ENCODE results near the gene TP73. TPM values are rescaled to one million over a fixed set of nuclear protein-coding genes. Genes with fewer than 3 reads are reported as not detected.

The TP73 gene
- total and polyA plus RNA-seq, 8 donors: 0.11 to 0.51 (median 0.28) TPM

GRCh38 chr1:3783651-3784474 is 131.5 kb downstream of the TP73 start:
- no peak for TF ChIP-seq CTCF (IDR thresholded peaks at IDR 0.05)
- no peak overlapping the region for H3K4me3 ChIP-seq
- WGBS, 2 donors: 91 to 94% methylated on average over 30 of the region's 30 CpGs
- intact Hi-C loops (cut with DNase I): no loop called here
- H3K36me3 ChIP-seq: peaks cover 3 to 75% (median 30%) of the 10 kb centered on the region in 3 donors
- FAIRE-seq: no peak
- peak in 2 of 6 donors; percentile 23 to 44 for DNase-seq
- no peaks in the 10 kb centered on the region for H3K27me3 ChIP-seq
- ATAC-seq: no peak
- H3K9me3 ChIP-seq: no peaks in the 10 kb centered on the region
- no peaks in the 10 kb centered on the region for H3K4me1 ChIP-seq
- no peak overlapping the region for H3K27ac ChIP-seq

DNA sequence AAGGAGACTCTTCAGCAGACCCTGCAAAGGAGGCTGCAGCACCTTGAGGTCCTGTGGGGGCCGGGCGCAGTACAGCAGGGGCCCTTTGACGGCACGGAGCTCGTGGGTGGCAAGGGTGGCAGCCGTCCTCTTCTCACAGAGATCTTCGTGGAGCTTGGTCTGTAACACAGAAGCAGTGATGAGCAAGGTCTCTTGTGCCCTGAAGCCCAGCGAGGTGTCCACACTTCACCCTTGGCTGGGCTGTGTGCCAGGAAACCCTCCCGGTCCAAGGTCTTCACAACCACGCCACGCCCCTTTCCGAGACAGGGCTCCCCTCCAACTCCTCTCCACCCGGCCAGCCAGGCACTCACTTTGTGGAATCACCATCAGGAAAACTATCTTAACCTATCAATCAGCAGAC is 132.7 kb downstream of the TP73 start:
- FAIRE-seq: no peak
- TF ChIP-seq CTCF (IDR thresholded peaks at IDR 0.05): no peak
- Histone ChIP-seq H3K4me3 (no peak overlapping the region), H3K36me3 (peaks cover 3 to 69% (median 30%) of the 10 kb centered on the region in 3 donors), H3K27ac (no peak overlapping the region), H3K4me1 (no peaks in the 10 kb centered on the region), H3K27me3 (no peaks in the 10 kb centered on the region), H3K9me3 (no peaks in the 10 kb centered on the region)
- peak in 1 of 4 donors; percentile 17 for ATAC-seq
- 68 to 70% methylated on average over 13 of the region's 13 CpGs for WGBS, 2 donors
- peak in 2 of 6 donors; percentile 45 to 55 for DNase-seq
- intact Hi-C loops (cut with DNase I): no loop called here

DNA sequence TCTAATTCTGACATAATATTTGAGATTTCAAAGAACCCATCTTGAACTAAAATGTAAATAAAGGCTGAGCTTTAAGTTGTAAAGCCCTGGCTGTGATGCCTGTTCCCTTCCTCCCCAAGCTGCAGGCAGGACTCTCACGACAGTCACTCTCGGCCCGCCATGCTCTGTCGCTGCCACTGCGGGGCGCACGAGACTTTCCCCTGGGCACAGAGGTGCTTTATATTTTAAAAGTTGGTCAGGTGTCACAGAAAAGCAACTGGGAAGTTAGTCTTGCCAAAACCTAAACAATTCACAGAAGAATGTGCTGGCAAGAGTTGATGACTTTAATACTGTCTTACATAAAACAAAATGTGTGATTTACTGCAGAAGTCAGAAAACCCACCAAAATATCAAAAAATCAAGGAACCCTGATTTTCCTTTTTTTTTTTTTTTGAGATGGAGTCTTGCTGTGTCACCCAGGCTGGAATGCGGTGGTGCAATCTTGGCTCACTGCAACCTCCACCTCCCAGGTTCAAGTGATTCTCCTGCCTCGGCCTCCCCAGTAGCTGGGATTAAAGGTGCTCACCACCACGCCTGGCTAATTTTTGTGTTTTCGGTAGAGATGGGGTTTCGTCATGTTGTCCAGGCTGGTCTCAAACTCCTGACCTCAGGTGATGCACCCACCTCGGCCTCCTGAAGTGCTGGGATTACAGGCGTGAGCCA is 133.3 kb downstream of the TP73 start:
- no peak overlapping the region for H3K27ac ChIP-seq
- TF ChIP-seq CTCF (IDR thresholded peaks at IDR 0.05): no peak
- ATAC-seq: peak in 1 of 4 donors; percentile 42
- peaks cover 3 to 64% (median 30%) of the 10 kb centered on the region in 3 donors for H3K36me3 ChIP-seq
- intact Hi-C loops (cut with DNase I): no loop called here
- no peaks in the 10 kb centered on the region for H3K4me1 ChIP-seq
- H3K9me3 ChIP-seq: no peaks in the 10 kb centered on the region
- FAIRE-seq: no peak
- DNase-seq: peak in 2 of 6 donors; percentile 20 to 51
- no peaks in the 10 kb centered on the region for H3K27me3 ChIP-seq
- no peak overlapping the region for H3K4me3 ChIP-seq
- WGBS, 2 donors: 77 to 88% methylated on average over 14 of the region's 14 CpGs

Other genes starting within 250 kb of the TP73 start
- gene ARHGEF16, start 197.9 kb upstream of the TP73 start, total RNA-seq: 10 to 100 TPM in 2 of 6 donors, 1 to 10 TPM in 4; 8.2 to 12.2 (median 9.3) TPM
- 10 to 100 TPM; 25.0 to 26.4 TPM for gene ARHGEF16, start 197.9 kb upstream of the TP73 start, polyA plus RNA-seq
- gene MEGF6, start 41.0 kb upstream of the TP73 start, total RNA-seq: 10 to 100 TPM in 1 of 6 donors, 1 to 10 TPM in 5; 2.6 to 11.2 (median 7.2) TPM
- gene MEGF6, start 41.0 kb upstream of the TP73 start, polyA plus RNA-seq: 10 to 100 TPM; 14.5 to 20.0 TPM
- 10 to 100 TPM; 16.4 to 25.8 (median 21.8) TPM for gene TPRG1L, start 27.5 kb upstream of the TP73 start, total RNA-seq
- gene TPRG1L, start 27.5 kb upstream of the TP73 start, polyA plus RNA-seq: 10 to 100 TPM; 16.5 to 33.3 TPM
- 10 to 100 TPM in 2 of 6 donors, 1 to 10 TPM in 4; 6.7 to 12.4 (median 9.2) TPM for gene WRAP73, start 2.4 kb upstream of the TP73 start, total RNA-seq
- 10 to 100 TPM; 19.0 to 26.2 TPM for gene WRAP73, start 2.4 kb upstream of the TP73 start, polyA plus RNA-seq
- under 1 TPM in 1 of 6 donors, not detected in 5; 0.04 TPM for gene CCDC27, start 99.9 kb downstream of the TP73 start, total RNA-seq
- gene CCDC27, start 99.9 kb downstream of the TP73 start, polyA plus RNA-seq: not detected
- 1 to 10 TPM; 3.1 to 6.8 (median 5.8) TPM for gene SMIM1, start 120.2 kb downstream of the TP73 start, total RNA-seq
- gene SMIM1, start 120.2 kb downstream of the TP73 start, polyA plus RNA-seq: 10 to 100 TPM; 10.3 to 15.1 TPM
- 10 to 100 TPM; 21.1 to 34.3 (median 27.5) TPM for gene LRRC47, start 144.0 kb downstream of the TP73 start, total RNA-seq
- gene LRRC47, start 144.0 kb downstream of the TP73 start, polyA plus RNA-seq: 10 to 100 TPM; 15.7 to 24.6 TPM
- 10 to 100 TPM; 22.6 to 37.7 (median 26.4) TPM for gene CEP104, start 204.7 kb downstream of the TP73 start, total RNA-seq
- gene CEP104, start 204.7 kb downstream of the TP73 start, polyA plus RNA-seq: 10 to 100 TPM in 1 of 2 donors, 1 to 10 TPM in 1; 9.2 to 10.3 TPM
- 1 to 10 TPM; 3.3 to 6.4 (median 4.3) TPM for gene DFFB, start 205.0 kb downstream of the TP73 start, total RNA-seq
- gene DFFB, start 205.0 kb downstream of the TP73 start, polyA plus RNA-seq: 1 to 10 TPM; 7.3 to 8.6 TPM
- gene C1orf174, start 247.8 kb downstream of the TP73 start, total RNA-seq: 10 to 100 TPM in 1 of 6 donors, 1 to 10 TPM in 5; 6.7 to 11.6 (median 9.0) TPM
- gene C1orf174, start 247.8 kb downstream of the TP73 start, polyA plus RNA-seq: 10 to 100 TPM in 1 of 2 donors, 1 to 10 TPM in 1; 9.0 to 11.4 TPM